Neuronal stem cell (in vitro differentiated cells): ENCODE measurements around the gene TFF3.

Experiments
- DNase-seq: peaks from one replicate; pipeline ENCODE4 v3.0.0-alpha.2; 2013; ENCODE audit warnings: low spot score
- H2AFZ ChIP-seq: one replicate; pipeline ENCODE4 v1.6.1; 2013; ENCODE audit warnings: mild to moderate bottlenecking, low read length, inconsistent platforms
- H2AK5ac ChIP-seq: 2 replicates; pipeline ENCODE4 v1.6.1; 2013; ENCODE audit warnings: low read depth, mild to moderate bottlenecking, inconsistent platforms, low read length, moderate library complexity, mixed read lengths
- H2BK120ac ChIP-seq: 2 replicates; pipeline ENCODE4 v1.6.1; 2013; ENCODE audit warnings: low read depth, mild to moderate bottlenecking, inconsistent platforms, low read length, moderate library complexity, mixed read lengths
- H2BK12ac ChIP-seq: one replicate; pipeline ENCODE4 v1.6.1; 2013; ENCODE audit warnings: low read length, inconsistent platforms
- H2BK15ac ChIP-seq: 2 replicates; pipeline ENCODE4 v1.6.1; 2013; ENCODE audit warnings: mild to moderate bottlenecking, low read length, inconsistent platforms, mixed read lengths
- H2BK5ac ChIP-seq: one replicate; pipeline ENCODE4 v1.6.1; 2013; ENCODE audit warnings: inconsistent platforms, mild to moderate bottlenecking, low read length, moderate library complexity
- H3K14ac ChIP-seq: one replicate; pipeline ENCODE4 v1.6.1; 2013; ENCODE audit warnings: low read length, inconsistent platforms
- H3K18ac ChIP-seq: 2 replicates; pipeline ENCODE4 v1.6.1; 2013; ENCODE audit warnings: low read length, inconsistent platforms
- H3K23ac ChIP-seq: 2 replicates; pipeline ENCODE4 v1.6.1; 2013; ENCODE audit warnings: low read depth, mild to moderate bottlenecking, mixed read lengths, low read length, inconsistent platforms; ENCODE audit not compliant: poor library complexity
- H3K27ac ChIP-seq: replicated peaks from 3 replicates; pipeline ENCODE4 v1.5.1; 2013; ENCODE audit warnings: low read length, inconsistent platforms
- H3K27me3 ChIP-seq, 3 experiments: 2 replicates each; pipeline ENCODE4 v1.6.1; 2013; ENCODE audit warnings: low read length in 3 of 3, mild to moderate bottlenecking in 2 of 3, inconsistent platforms in 1 of 3, low read depth in 1 of 3, mixed read lengths in 1 of 3, moderate library complexity in 1 of 3; ENCODE audit not compliant: control insufficient read depth in 3 of 3, insufficient read depth in 3 of 3
- H3K36me3 ChIP-seq, 2 donors: replicated peaks in 1 of 2; 2 replicates each; pipeline ENCODE4 v1.6.1; 2013; ENCODE audit warnings: low read length in 2 of 2; ENCODE audit not compliant: control insufficient read depth in 2 of 2, insufficient read depth in 2 of 2
- H3K4ac ChIP-seq: 2 replicates; pipeline ENCODE4 v1.6.1; 2013; ENCODE audit warnings: inconsistent platforms, mild to moderate bottlenecking, low read length, moderate library complexity
- H3K4me1 ChIP-seq, 2 donors: 1 replicate in 1 of 2; 2 replicates in 1 of 2; pipeline ENCODE4 v1.6.1; 2013; ENCODE audit warnings: low read length in 2 of 2, low read depth in 1 of 2; ENCODE audit not compliant: control insufficient read depth in 2 of 2, insufficient read depth in 1 of 2
- H3K4me2 ChIP-seq: one replicate; pipeline ENCODE4 v1.6.1; 2013; ENCODE audit warnings: mild to moderate bottlenecking, low read length, inconsistent platforms; ENCODE audit not compliant: insufficient read depth, poor library complexity, severe bottlenecking
- H3K4me3 ChIP-seq, 2 donors: 2 replicates each; pipeline ENCODE4 v1.5.1; 2013; ENCODE audit warnings: low read length in 2 of 2, mild to moderate bottlenecking in 2 of 2, inconsistent platforms in 1 of 2, moderate library complexity in 1 of 2
- H3K79me1 ChIP-seq: one replicate; pipeline ENCODE4 v1.6.1; 2013; ENCODE audit warnings: low read depth, mild to moderate bottlenecking, inconsistent platforms, low read length, moderate library complexity
- H3K9ac ChIP-seq: one replicate; pipeline ENCODE4 v1.6.1; 2013; ENCODE audit warnings: mild to moderate bottlenecking, low read depth, low read length, inconsistent platforms; ENCODE audit not compliant: poor library complexity
- H3K9me3 ChIP-seq, 2 donors: replicated peaks in 1 of 2; 2 replicates each; pipeline versions ENCODE3 to v1.6.1; 2013; ENCODE audit warnings: low read length in 2 of 2, mild to moderate bottlenecking in 2 of 2, inconsistent platforms in 1 of 2, low read depth in 1 of 2, mixed read lengths in 1 of 2, moderate library complexity in 1 of 2; ENCODE audit not compliant: control insufficient read depth in 2 of 2, insufficient read depth in 1 of 2
- H4K8ac ChIP-seq: one replicate; pipeline ENCODE4 v1.6.1; 2013; ENCODE audit warnings: low read depth, mild to moderate bottlenecking, inconsistent platforms, low read length, moderate library complexity
- H4K91ac ChIP-seq: one replicate; pipeline ENCODE4 v1.6.1; 2013; ENCODE audit warnings: low read length, low read depth, mild to moderate bottlenecking, inconsistent platforms; ENCODE audit not compliant: poor library complexity
- WGBS, 2 donors: extraction: QIAGEN DNeasy Blood & Tissue Kit; methylation state at CpG; one replicate each; pipeline ENCODE4 v1.1.7; 2013; ENCODE audit warnings: missing lambda C conversion rate in 2 of 2, mixed read lengths in 1 of 2; ENCODE audit not compliant: insufficient read length in 2 of 2, insufficient replicate concordance in 1 of 2; ENCODE audit errors: extremely low coverage in 2 of 2; 5-methylcytosine and 5-hydroxymethylcytosine counted together

Gene TFF3

GRCh38 chr21:42319851-42320572 is 4.8 kb upstream of the TFF3 start:
- no peaks in the 10 kb centered on the region for H3K79me1 ChIP-seq
- no peak overlapping the region for H3K4me2 ChIP-seq
- peaks cover 0 to 7% (median 0%) of the 10 kb centered on the region in 3 experiments for H3K27me3 ChIP-seq
- H3K36me3 ChIP-seq = no peaks in the 10 kb centered on the region
- no peaks in the 10 kb centered on the region for H3K9me3 ChIP-seq
- H2AK5ac ChIP-seq = no peak overlapping the region
- H3K18ac ChIP-seq = peak overlapping the region; percentile 60
- no peak overlapping the region for H3K4ac ChIP-seq
- WGBS, 2 donors = no CpG with 5 or more reads among the region's 17 CpGs
- H3K4me1 ChIP-seq = peaks cover 0 to 9% of the 10 kb centered on the region in 2 donors
- no peak overlapping the region for H3K14ac ChIP-seq
- no peak overlapping the region for H2AFZ ChIP-seq
- no peak overlapping the region for H2BK5ac ChIP-seq
- no peak overlapping the region for H3K27ac ChIP-seq
- DNase-seq = no peak
- no peak overlapping the region for H3K4me3 ChIP-seq
- H3K23ac ChIP-seq = peak overlapping the region; percentile 69
- H4K8ac ChIP-seq = no peak overlapping the region
- no peak overlapping the region for H3K9ac ChIP-seq
- no peak overlapping the region for H2BK15ac ChIP-seq
- H4K91ac ChIP-seq = no peak overlapping the region
- H2BK12ac ChIP-seq = peak overlapping the region; percentile 63
- no peak overlapping the region for H2BK120ac ChIP-seq

- H3K79me1 ChIP-seq = no peaks in the 10 kb centered on the region
- no peak overlapping the region for H2BK15ac ChIP-seq
- no peak overlapping the region for H2BK5ac ChIP-seq
- no peak overlapping the region for H3K14ac ChIP-seq
- H4K91ac ChIP-seq = no peak overlapping the region
- H3K4ac ChIP-seq = no peak overlapping the region
- no peak overlapping the region for H3K18ac ChIP-seq
- peaks cover 0 to 12% (median 0%) of the 10 kb centered on the region in 3 experiments for H3K27me3 ChIP-seq
- H3K4me2 ChIP-seq = no peak overlapping the region
- no CpG with 5 or more reads among the region's 10 CpGs for WGBS, 2 donors
- H3K23ac ChIP-seq = no peak overlapping the region
- H3K36me3 ChIP-seq = no peaks in the 10 kb centered on the region
- no peak overlapping the region for H2BK120ac ChIP-seq
- H4K8ac ChIP-seq = no peak overlapping the region
- H3K9me3 ChIP-seq = no peaks in the 10 kb centered on the region
- no peak overlapping the region for H2BK12ac ChIP-seq
- H2AK5ac ChIP-seq = no peak overlapping the region
- no peak for DNase-seq
- H3K9ac ChIP-seq = peak overlapping the region; percentile 24
- H3K4me1 ChIP-seq = peaks cover 0 to 10% of the 10 kb centered on the region in 2 donors
- peak overlapping the region in 1 of 2 donors; percentile 29 for H3K4me3 ChIP-seq
- no peak overlapping the region for H2AFZ ChIP-seq
- H3K27ac ChIP-seq = no peak overlapping the region
Observed at GRCh38 chr21:42319376-42319775, 4.2 kb upstream of the TFF3 start.

- no peak overlapping the region for H3K4me2 ChIP-seq
- H3K4me3 ChIP-seq = no peak overlapping the region
- H3K4ac ChIP-seq = no peak overlapping the region
- H2AK5ac ChIP-seq = peak overlapping the region; percentile 78
- DNase-seq = no peak
- no peak overlapping the region for H2BK12ac ChIP-seq
- no peaks in the 10 kb centered on the region for H3K79me1 ChIP-seq
- H3K27ac ChIP-seq = no peak overlapping the region
- no peak overlapping the region for H4K91ac ChIP-seq
- H3K9ac ChIP-seq = no peak overlapping the region
- no peaks in the 10 kb centered on the region for H3K9me3 ChIP-seq
- no peak overlapping the region for H2BK15ac ChIP-seq
- peak overlapping the region; percentile 23 for H3K23ac ChIP-seq
- WGBS, 2 donors = no CpG with 5 or more reads among the region's 20 CpGs
- no peak overlapping the region for H2BK120ac ChIP-seq
- no peak overlapping the region for H2AFZ ChIP-seq
- no peak overlapping the region for H3K14ac ChIP-seq
- no peak overlapping the region for H4K8ac ChIP-seq
- peaks cover 0 to 13% of the 10 kb centered on the region in 2 donors for H3K4me1 ChIP-seq
- H2BK5ac ChIP-seq = no peak overlapping the region
- H3K36me3 ChIP-seq = no peaks in the 10 kb centered on the region
- peak overlapping the region; percentile 88 for H3K18ac ChIP-seq
- peaks cover 0 to 25% (median 0%) of the 10 kb centered on the region in 3 experiments for H3K27me3 ChIP-seq
Observed at GRCh38 chr21:42317826-42318746, 2.9 kb upstream of the TFF3 start.

- no CpG with 5 or more reads among the region's 8 CpGs for WGBS, 2 donors
Observed at GRCh38 chr21:42317341-42317741, 2.1 kb upstream of the TFF3 start.

More at GRCh38 chr21:42317341-42317741, 2.1 kb upstream of the TFF3 start:
- Histone ChIP-seq H4K91ac (no peak overlapping the region), H3K79me1 (no peaks in the 10 kb centered on the region), H3K9ac (no peak overlapping the region), H3K27ac (no peak overlapping the region), H3K4me1 (peaks cover 0 to 13% of the 10 kb centered on the region in 2 donors), H2BK15ac (no peak overlapping the region), H4K8ac (no peak overlapping the region), H3K27me3 (peaks cover 0 to 27% (median 0%) of the 10 kb centered on the region in 3 experiments), H2AFZ (no peak overlapping the region), H3K4me2 (no peak overlapping the region), H2AK5ac (peak overlapping the region; percentile 78), H3K23ac (no peak overlapping the region), H3K14ac (no peak overlapping the region), H2BK120ac (no peak overlapping the region), H3K9me3 (no peaks in the 10 kb centered on the region), H3K4ac (no peak overlapping the region), H3K4me3 (no peak overlapping the region), H3K36me3 (no peaks in the 10 kb centered on the region), H2BK12ac (no peak overlapping the region), H2BK5ac (no peak overlapping the region), H3K18ac (no peak overlapping the region)
- no peak for DNase-seq
